Activated naive CD8-positive, alpha-beta T cell treated with anti-CD3 and anti-CD28 coated beads for 36 hours (primary cell): Measurements from ENCODE around the gene YBX1. TPM values are rescaled to one million over a fixed set of nuclear protein-coding genes. Genes with fewer than 3 reads are reported as not detected.

Experiments used
- DNase-seq: peaks from one replicate; pipeline ENCODE4 v3.0.0; 2021
- H3K27ac Mint-ChIP-seq: one replicate; pipeline ENCODE4 v1.8.0; 2022; ENCODE audit warnings: mild to moderate bottlenecking, moderate library complexity, mixed read lengths
- H3K27me3 Mint-ChIP-seq: one replicate; pipeline ENCODE4 v1.8.0; 2022; ENCODE audit warnings: mild to moderate bottlenecking, mixed read lengths
- H3K36me3 Mint-ChIP-seq: one replicate; pipeline ENCODE4 v1.8.0; 2021; ENCODE audit warnings: mild to moderate bottlenecking, mixed read lengths
- H3K4me1 Mint-ChIP-seq: one replicate; pipeline ENCODE4 v1.8.0; 2021; ENCODE audit warnings: mixed read lengths
- H3K4me3 Mint-ChIP-seq: one replicate; pipeline ENCODE4 v1.8.0; 2022; ENCODE audit warnings: mild to moderate bottlenecking, moderate library complexity, mixed read lengths
- H3K9me3 Mint-ChIP-seq: one replicate; pipeline ENCODE4 v1.8.0; 2022; ENCODE audit warnings: mixed read lengths
- total RNA-seq, 2 experiments: library from RNA; stranded (reverse); gene quantifications; one replicate each; pipeline ENCODE4 v1.2.3, GENCODE V29; 2021

The YBX1 gene
- total RNA-seq, 2 experiments from 2014 or later, result 1,441 to 1,525 TPM

GRCh38 chr1:42735477-42736105 lies 53.4 kb downstream of the YBX1 start:
- H3K27me3 Mint-ChIP-seq, result no peaks in the 10 kb centered on the region
- H3K27ac Mint-ChIP-seq, result no peak overlapping the region
- H3K4me3 Mint-ChIP-seq, result no peak overlapping the region
- H3K9me3 Mint-ChIP-seq, result no peaks in the 10 kb centered on the region
- H3K4me1 Mint-ChIP-seq, result peaks cover 5% of the 10 kb centered on the region
- no peaks in the 10 kb centered on the region for H3K36me3 Mint-ChIP-seq
- no peak for DNase-seq

DNA sequence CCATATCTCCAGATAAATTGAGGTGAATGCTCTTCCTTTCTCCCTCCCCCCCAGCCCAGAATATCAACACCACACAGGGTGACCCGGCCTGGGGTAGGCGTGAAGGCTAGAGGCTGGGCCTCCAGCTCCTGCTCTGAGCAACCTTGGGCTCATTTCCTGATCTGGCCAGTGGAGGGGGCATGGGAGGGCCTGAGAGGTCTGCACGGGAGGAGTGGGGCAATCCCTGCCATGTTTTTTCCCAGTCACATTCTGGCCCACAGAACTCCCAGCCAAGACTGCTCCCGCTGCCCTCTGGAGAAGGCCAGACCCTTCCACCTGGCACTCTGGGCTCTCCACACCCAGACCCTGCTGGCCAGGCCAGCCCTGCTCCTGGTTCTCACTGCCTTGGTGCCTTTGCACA lies 53.9 kb downstream of the YBX1 start:
- DNase-seq, result no peak
- Mint-ChIP-seq H3K27ac (no peak overlapping the region), H3K36me3 (no peaks in the 10 kb centered on the region), H3K27me3 (no peaks in the 10 kb centered on the region), H3K4me3 (no peak overlapping the region), H3K4me1 (peaks cover 2% of the 10 kb centered on the region), H3K9me3 (no peaks in the 10 kb centered on the region)

GRCh38 chr1:42736571-42737200 lies 54.5 kb downstream of the YBX1 start:
- H3K4me1 Mint-ChIP-seq, result peaks cover 2% of the 10 kb centered on the region
- no peaks in the 10 kb centered on the region for H3K27me3 Mint-ChIP-seq
- H3K36me3 Mint-ChIP-seq, result no peaks in the 10 kb centered on the region
- no peak overlapping the region for H3K27ac Mint-ChIP-seq
- no peak for DNase-seq
- H3K9me3 Mint-ChIP-seq, result no peaks in the 10 kb centered on the region
- H3K4me3 Mint-ChIP-seq, result no peak overlapping the region

DNA sequence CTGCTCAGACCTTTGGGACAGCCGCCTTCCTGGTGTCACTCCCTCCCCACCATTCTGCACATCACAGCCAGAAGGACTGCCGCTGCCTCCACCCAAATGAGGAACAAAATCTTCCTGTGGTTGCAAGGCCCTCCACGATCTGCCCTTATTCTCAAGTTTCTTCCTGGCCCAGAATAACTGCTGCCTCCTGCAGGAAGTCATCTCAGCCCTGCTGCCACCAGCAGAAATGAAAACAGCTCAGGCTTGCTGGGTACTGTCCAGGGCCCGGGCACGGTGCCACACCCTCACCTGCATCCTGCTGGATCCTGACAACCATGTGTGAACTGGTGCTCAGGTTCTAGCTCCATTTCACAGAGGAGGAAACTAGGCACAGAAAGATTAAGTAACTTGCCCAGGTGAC lies 55.0 kb downstream of the YBX1 start:
- Mint-ChIP-seq H3K9me3 (no peaks in the 10 kb centered on the region), H3K27me3 (no peaks in the 10 kb centered on the region), H3K36me3 (no peaks in the 10 kb centered on the region), H3K4me3 (no peak overlapping the region), H3K27ac (no peak overlapping the region), H3K4me1 (peaks cover 2% of the 10 kb centered on the region)
- DNase-seq, result no peak

DNA sequence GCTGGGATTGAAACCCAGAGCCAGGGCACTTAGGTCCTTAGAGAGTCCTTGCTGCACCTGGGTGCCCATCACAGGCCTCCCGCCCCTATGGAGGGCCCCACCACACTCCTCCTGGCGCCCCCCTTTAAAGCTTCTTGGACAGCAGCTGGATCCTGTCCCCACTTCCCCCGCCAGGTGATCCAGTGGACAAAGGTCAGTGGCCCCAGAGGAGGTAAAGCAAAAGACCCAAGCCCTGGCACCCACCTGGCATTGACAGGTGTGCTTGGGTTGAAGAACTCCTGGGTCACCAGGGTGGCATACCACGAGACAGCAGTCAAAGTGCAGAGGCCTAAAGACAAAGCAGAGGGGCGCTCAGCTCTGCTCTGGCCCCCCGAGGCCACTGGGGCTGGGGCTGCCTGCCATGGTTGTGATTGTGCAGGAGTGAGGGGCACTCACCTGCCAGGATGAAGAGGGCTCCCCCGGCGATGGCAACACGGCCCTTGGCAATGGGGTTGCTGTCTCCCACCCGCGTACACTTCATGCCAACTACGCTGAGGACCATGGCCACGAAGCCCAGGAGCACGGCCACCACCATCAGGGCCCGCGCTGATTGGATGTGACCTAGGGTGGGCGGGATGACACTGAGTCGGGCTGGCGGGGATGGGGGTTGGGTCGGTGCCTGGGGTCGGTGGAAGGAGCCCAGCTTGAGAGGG lies 55.9 kb downstream of the YBX1 start:
- Mint-ChIP-seq H3K36me3 (no peaks in the 10 kb centered on the region), H3K27me3 (no peaks in the 10 kb centered on the region), H3K27ac (no peak overlapping the region), H3K9me3 (no peaks in the 10 kb centered on the region), H3K4me1 (peaks cover 2% of the 10 kb centered on the region), H3K4me3 (no peak overlapping the region)
- no peak for DNase-seq

- H3K4me3 Mint-ChIP-seq, result no peak overlapping the region
- DNase-seq, result no peak
- H3K9me3 Mint-ChIP-seq, result no peaks in the 10 kb centered on the region
- H3K27ac Mint-ChIP-seq, result no peak overlapping the region
- no peaks in the 10 kb centered on the region for H3K36me3 Mint-ChIP-seq
- no peaks in the 10 kb centered on the region for H3K27me3 Mint-ChIP-seq
- H3K4me1 Mint-ChIP-seq, result peaks cover 2% of the 10 kb centered on the region
Observed at GRCh38 chr1:42738678-42739226, 56.5 kb downstream of the YBX1 start.

DNA sequence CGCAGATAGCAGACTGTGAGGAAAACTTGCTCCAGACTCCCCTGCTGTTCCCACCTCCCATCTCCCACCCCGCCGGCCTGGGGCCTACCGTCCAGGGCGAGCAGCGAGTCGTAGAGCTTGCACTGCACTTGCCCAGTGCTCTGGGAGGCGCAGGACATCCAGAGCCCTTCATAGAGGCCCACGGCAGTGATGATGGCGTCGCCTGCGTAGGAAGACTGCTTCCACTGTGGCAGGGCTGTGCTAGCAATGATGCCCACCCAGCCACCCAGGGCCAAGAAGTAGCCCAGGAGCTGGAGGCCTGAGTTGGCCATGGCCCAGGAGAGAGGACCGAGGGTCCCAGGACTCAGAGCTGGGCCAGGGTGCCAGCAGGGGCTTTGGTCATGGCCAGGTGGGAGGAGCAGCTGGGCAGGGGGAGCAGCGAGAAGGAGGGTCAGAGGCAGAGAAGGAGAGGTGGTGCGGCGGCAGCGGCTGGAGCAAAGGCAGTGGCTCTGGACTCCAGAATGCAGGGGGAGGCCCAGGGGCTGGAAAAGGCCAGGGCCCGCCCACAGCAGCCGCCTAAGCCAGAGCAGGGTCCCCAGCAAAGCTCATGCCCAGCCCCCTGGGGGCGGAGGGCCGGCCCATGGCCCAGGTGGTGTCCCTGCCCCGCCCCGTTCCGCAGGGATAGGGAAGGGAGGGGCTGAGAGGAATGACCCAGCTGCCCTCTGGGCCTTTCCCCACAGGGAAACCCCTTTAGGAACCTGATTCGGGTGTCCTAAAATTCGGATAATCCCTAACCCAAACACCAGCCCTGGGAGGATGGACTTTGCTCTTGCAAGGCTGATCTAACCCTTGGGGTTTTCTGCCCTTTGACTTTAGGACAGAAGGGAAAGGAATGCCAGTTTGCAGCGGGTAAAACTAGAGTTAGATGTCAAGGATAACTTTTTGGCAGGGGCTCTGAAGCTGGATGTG lies 57.8 kb downstream of the YBX1 start, which contains the start of gene CLDN19:
CLDN19 (minus strand) TSS at position 484 of the 948 bp plus-strand sequence; CDS start at position 311, 173 bp downstream.
- no peak within 1 kb of the TSS for H3K4me3 Mint-ChIP-seq
- H3K27me3 Mint-ChIP-seq, result no peaks in the 10 kb centered on the region
- H3K36me3 Mint-ChIP-seq, result no peaks in the 10 kb centered on the region
- DNase-seq, result no peak
- H3K9me3 Mint-ChIP-seq, result no peaks in the 10 kb centered on the region
- H3K4me1 Mint-ChIP-seq, result peaks cover 2% of the 10 kb centered on the region
- no peak within 1 kb of the TSS for H3K27ac Mint-ChIP-seq

DNA sequence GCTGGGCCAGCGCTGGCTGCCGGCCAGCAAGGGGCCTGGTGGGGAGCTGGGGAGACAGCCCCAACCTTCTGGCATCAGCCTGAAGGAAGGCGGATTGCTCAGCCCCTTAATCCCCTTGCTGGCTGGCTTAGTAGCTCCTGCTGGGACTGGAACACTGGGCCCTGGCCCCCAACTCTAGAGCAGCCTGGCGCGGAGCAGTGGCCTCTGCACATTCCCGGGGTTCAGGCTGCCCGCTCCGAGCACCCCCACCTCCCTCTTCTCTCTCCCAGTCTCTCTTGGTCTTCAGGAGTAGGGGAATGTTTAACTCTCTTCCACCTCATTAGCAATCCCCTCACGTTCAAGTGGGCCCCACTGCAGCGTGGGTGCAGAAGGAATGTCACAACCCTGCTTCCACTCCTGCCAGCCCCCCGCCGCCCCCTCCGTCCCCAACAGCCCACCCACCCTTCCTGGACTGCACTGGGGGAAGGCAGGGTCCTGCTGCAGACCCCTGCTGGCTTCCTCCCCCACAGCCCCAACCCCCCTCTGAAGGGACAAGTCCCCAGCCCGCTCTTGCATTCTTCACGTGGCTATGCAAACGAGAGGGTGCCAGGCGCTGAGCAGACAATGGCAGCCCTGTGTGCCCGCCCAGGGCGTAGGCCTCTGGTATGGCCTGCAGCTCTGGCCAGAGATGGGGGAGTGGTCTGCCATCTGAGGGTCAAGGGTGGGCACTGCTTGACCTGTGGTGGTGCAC lies 58.8 kb downstream of the YBX1 start:
- no peak for DNase-seq
- Mint-ChIP-seq H3K4me3 (no peak overlapping the region), H3K4me1 (peaks cover 2% of the 10 kb centered on the region), H3K27ac (no peak overlapping the region), H3K36me3 (no peaks in the 10 kb centered on the region), H3K27me3 (no peaks in the 10 kb centered on the region), H3K9me3 (no peaks in the 10 kb centered on the region)

DNA sequence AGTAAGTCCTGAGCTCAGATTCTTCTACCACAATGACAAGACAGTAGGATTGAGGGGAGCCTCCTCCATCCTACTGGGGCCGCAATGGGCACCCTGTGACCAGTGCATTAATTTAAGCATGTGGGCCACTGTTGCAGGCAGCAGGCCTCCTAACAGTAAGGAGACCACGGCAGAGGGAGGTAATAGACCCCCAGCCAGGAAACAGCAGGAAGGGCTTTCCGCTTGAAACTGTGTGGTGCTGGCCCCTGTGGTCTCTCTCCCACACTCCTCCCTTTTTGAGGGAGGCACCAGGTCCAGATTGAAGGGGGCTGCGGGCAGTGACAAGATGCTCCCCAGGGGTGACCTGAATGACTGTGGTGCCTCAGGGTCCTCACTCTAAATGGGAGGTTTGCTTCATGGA lies 59.5 kb downstream of the YBX1 start:
- peaks cover 2% of the 10 kb centered on the region for H3K4me1 Mint-ChIP-seq
- no peaks in the 10 kb centered on the region for H3K36me3 Mint-ChIP-seq
- no peaks in the 10 kb centered on the region for H3K9me3 Mint-ChIP-seq

DNA sequence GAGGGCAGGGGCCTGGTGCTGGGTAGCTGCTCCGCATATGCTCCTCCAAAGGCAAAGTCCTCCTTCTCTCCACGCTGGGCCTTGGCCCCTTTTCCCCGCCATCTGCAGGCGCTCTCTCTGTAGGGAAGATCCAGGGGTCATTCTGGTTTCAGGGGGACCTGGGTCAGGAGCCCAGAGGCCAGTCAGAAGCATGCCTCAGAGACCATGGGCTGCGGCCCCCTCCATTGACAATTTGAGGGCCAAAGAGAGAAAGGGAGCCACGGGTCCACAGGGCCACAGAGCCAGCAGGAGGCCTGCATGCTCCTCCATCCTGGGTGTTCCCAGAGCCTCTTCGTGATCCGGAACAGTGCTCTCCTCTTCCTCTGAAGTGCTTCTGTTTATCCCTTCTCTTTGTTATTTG lies 59.9 kb downstream of the YBX1 start:
- Mint-ChIP-seq H3K36me3 (no peaks in the 10 kb centered on the region), H3K9me3 (no peaks in the 10 kb centered on the region), H3K27ac (no peak overlapping the region), H3K4me3 (no peak overlapping the region), H3K27me3 (no peaks in the 10 kb centered on the region), H3K4me1 (peaks cover under 1% of the 10 kb centered on the region)
- no peak for DNase-seq

More for the DNA sequence above, 59.5 kb downstream of the YBX1 start:
- Mint-ChIP-seq H3K4me3 (no peak overlapping the region), H3K27me3 (no peaks in the 10 kb centered on the region), H3K27ac (no peak overlapping the region)
- DNase-seq, result no peak

DNA sequence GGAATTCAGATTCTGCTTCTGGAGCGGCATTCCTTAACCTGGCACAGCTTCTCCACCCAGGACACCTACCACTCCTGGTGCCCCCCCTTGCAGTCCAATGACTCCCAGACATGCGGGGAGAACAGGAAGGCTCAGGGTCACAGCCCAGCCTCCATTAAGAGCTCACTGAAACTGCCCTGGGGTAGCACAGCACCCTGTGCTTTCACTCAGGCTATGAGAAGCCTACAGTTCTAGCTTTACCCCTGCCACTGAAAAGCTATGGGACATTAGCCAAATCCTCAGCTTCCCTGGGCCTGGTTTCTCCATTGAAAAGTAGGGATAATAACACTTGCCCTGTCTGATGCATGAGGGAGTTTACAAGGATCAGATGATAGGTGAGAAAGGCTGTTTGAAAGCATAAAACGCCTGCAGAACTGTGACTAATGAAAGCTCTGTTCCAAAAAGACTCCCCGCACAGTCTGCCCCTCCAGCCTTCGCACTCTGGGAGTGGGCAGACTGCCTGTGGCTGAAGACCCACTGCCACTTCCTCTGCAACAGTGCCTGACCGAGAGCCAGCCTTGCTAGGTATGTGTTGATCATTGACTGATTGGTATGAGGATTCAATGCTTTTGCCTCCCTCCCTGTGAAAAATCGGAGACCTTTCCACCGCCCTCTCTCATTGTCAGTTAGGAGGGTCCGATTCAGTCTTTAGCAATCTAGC lies 60.5 kb downstream of the YBX1 start:
- H3K27ac Mint-ChIP-seq, result no peak overlapping the region
- no peaks in the 10 kb centered on the region for H3K9me3 Mint-ChIP-seq
- no peaks in the 10 kb centered on the region for H3K27me3 Mint-ChIP-seq
- H3K4me1 Mint-ChIP-seq, result no peaks in the 10 kb centered on the region
- no peaks in the 10 kb centered on the region for H3K36me3 Mint-ChIP-seq
- no peak overlapping the region for H3K4me3 Mint-ChIP-seq
- no peak for DNase-seq

GRCh38 chr1:42743317-42744147 lies 61.3 kb downstream of the YBX1 start:
- no peaks in the 10 kb centered on the region for H3K4me1 Mint-ChIP-seq
- no peak for DNase-seq
- no peaks in the 10 kb centered on the region for H3K9me3 Mint-ChIP-seq
- H3K27ac Mint-ChIP-seq, result no peak overlapping the region
- H3K27me3 Mint-ChIP-seq, result no peaks in the 10 kb centered on the region
- H3K4me3 Mint-ChIP-seq, result no peak overlapping the region
- peaks cover 2% of the 10 kb centered on the region for H3K36me3 Mint-ChIP-seq

- Mint-ChIP-seq H3K27me3 (no peaks in the 10 kb centered on the region), H3K27ac (no peak overlapping the region), H3K4me3 (no peak overlapping the region), H3K36me3 (peaks cover 2% of the 10 kb centered on the region), H3K4me1 (no peaks in the 10 kb centered on the region), H3K9me3 (no peaks in the 10 kb centered on the region)
- no peak for DNase-seq
Observed at GRCh38 chr1:42744148-42744413, 61.9 kb downstream of the YBX1 start.
